GM13977 (cell line): Measurements from ENCODE around the gene TGM6.

Experiments
- DNase-seq: peaks from one replicate; pipeline ENCODE4 v3.0.0; 2012; ENCODE audit warnings: low spot score
- in situ Hi-C: fragments of 300-500 bp; cut with MboI; formaldehyde crosslinking; loops from one replicate; pipeline ENCODE4 v1.12.0; 2022; ENCODE audit warnings: low sequenced_read_pairs, low pct_unique_long_range_greater_than_20kb, mixed read lengths, inconsistent platforms; ENCODE audit not compliant: unreplicated experiment
- TF ChIP-seq, protein P1 (sequence below): IDR thresholded peaks from 2 replicates; pipeline ENCODE4 v1.5.1; 2012; ENCODE audit warnings: mild to moderate bottlenecking, control low read depth; ENCODE audit not compliant: insufficient read depth; ENCODE audit errors: extremely low read depth, missing control alignments

TGM6 gene

GRCh38 chr20:2346188-2346587 is 34.5 kb upstream of the TGM6 start:
- TF ChIP-seq, protein P1, sequence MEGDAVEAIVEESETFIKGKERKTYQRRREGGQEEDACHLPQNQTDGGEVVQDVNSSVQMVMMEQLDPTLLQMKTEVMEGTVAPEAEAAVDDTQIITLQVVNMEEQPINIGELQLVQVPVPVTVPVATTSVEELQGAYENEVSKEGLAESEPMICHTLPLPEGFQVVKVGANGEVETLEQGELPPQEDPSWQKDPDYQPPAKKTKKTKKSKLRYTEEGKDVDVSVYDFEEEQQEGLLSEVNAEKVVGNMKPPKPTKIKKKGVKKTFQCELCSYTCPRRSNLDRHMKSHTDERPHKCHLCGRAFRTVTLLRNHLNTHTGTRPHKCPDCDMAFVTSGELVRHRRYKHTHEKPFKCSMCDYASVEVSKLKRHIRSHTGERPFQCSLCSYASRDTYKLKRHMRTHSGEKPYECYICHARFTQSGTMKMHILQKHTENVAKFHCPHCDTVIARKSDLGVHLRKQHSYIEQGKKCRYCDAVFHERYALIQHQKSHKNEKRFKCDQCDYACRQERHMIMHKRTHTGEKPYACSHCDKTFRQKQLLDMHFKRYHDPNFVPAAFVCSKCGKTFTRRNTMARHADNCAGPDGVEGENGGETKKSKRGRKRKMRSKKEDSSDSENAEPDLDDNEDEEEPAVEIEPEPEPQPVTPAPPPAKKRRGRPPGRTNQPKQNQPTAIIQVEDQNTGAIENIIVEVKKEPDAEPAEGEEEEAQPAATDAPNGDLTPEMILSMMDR = no peak
- no peak for DNase-seq
- in situ Hi-C loops = no loop called here

GRCh38 chr20:2348336-2348735 is 32.4 kb upstream of the TGM6 start:
- in situ Hi-C loops = no loop called here
- TF ChIP-seq, protein P1 = no peak
- no peak for DNase-seq

GRCh38 chr20:2349801-2350200 is 30.9 kb upstream of the TGM6 start:
- no peak for DNase-seq
- in situ Hi-C loops = no loop called here
- TF ChIP-seq, protein P1 = no peak

DNA sequence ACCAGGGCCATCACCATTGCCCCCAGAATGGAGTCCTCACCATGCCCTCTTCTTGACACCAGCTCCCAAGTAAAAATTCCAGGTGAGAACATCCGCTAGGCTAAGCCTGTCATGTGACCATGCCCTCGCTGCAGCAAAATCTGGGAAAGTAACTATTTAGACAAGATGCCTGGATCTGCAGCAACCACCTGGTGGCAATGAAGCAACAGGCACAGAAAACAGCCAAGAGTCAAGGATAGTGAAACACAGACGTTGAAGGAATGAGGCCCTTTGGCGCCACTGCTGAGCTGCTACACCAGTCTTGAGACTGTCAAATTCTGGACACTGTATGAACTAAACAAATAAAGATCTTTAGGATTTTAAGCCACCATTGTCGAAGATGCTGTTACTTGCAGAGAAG is 30.1 kb upstream of the TGM6 start:
- no peak for DNase-seq
- in situ Hi-C loops = no loop called here
- TF ChIP-seq, protein P1 = no peak

GRCh38 chr20:2353231-2353630 is 27.5 kb upstream of the TGM6 start:
- no peak for DNase-seq
- in situ Hi-C loops = no loop called here
- TF ChIP-seq, protein P1 = no peak

- DNase-seq = no peak
- TF ChIP-seq, protein P1 = no peak
- in situ Hi-C loops = no loop called here
These were observed 23.6 kb upstream of the TGM6 start for GRCh38 chr20:2357114-2357513.

- in situ Hi-C loops = no loop called here
- DNase-seq = no peak
- TF ChIP-seq, protein P1 = no peak
These were observed 22.7 kb upstream of the TGM6 start for GRCh38 chr20:2358006-2358405.
